EH (cell line): ENCODE results near the gene RMP24.

Experiments
- DNase-seq: peaks from one replicate; pipeline ENCODE4 v3.0.0-alpha.2; 2015; ENCODE audit warnings: low read depth

Gene RMP24

DNA sequence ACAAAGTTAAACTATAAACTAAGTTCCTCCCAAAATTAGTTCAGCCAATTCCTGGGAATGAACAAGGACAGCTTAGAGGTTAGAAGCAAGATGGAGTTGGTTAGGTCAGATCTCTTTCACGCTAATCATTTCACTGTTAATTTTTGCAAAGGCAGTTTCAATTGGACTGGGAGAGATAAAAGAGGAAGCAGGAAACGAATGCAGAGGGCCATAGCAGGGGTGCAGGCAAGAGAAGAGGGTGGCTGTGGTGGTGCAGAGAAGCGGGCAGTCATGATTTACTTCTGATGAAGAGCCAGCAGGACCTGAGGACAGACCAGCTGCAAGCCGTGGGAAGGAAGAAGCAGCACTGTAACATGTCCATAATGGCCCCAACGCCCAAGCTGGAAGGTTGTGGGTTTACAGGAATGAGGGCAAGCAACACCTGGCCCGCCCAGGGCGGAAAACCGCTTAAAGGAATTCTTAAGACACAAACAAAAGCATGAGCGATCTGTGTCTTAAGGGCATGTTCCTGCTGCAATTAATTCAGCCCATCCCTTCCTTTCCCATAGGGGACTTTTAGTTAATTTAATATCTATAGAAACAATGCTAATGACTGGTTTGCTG, 4.1 kb upstream of the RMP24 start:
- DNase-seq = no peak

GRCh38 chr18:35969676-35970075, 2.8 kb upstream of the RMP24 start:
- no peak for DNase-seq

- no peak for DNase-seq
These were observed 750 bp upstream of the RMP24 start for GRCh38 chr18:35971661-35972196.

DNA sequence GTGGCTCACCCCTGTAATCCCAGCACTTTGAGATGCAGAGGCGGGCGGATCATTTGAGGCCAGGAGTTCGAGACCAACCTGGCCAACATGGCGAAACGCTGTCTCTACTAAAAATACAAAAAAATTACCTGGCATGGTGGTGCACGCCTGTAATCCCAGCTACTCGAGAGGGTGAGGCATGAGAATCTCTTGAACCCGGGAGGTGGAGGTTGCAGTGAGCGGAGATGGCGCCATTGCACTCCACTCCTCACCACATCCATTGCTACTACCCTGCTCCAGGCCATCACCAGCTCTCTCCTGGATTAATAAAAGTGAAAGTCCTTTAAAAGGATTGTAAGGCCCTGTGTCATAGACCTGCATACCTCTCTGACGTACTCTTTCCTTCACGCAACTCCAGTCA, 1.2 kb downstream of the RMP24 start:
- no peak for DNase-seq

GRCh38 chr18:35974181-35974580, 1.7 kb downstream of the RMP24 start:
- no peak for DNase-seq

DNA sequence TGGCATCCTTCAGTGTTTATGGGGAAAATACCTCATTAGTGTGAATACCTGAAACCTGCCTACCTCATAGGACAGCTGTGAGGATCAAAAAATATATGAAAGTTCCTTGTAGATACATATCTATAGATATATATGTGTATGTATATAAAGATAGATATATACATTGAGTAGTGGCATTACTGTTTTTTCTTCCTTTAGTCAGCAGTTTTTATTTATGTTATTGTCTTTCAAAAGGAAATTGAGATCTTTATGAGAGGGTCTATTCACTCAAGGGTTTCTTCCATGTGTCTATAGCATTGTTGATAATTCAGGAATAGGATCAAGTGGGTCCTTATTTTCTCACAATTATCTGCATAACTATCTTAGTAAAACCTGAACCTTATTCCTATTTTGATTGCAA, 6.6 kb downstream of the RMP24 start:
- no peak for DNase-seq

- DNase-seq = peak; percentile 88
These were observed 10.1 kb downstream of the RMP24 start for GRCh38 chr18:35982409-35983114.

DNA sequence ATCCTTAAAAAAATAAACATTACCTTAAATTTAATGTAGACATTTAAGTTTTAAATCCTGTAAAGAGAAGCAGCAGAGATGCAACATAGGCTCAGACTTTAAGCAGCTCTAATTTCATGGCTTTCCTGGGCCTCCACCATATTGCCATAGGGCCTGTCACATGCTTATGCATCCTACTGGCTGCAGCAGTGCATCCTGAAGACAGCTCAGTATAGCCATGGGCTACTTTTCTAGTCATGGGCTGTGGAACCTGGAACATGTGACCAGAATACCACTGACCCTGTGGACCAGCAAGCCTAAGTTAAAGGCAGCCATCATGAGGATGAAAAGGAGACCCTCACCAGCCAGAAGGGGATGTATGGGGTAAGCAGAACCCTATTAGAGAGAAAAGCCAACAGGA, 10.7 kb downstream of the RMP24 start:
- peak; percentile 6 for DNase-seq

DNA sequence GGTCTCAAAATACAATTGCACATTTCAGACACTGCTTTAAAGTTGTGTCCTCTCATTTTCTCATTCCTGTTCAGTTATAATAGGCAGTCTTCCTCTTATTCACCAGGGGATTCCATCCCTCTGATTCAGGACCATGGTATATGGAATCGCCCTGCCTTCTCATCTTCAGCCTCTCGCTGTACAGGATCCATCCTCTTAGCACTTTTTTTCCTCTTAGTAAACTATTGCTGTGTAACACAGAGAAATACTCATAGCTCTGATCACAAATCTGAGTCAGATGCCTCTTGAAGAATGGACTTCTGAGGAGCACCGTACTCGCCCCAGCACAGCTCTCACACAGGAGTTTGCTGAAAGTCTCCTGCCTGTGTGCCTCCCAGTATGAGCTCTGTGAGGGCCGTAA, 11.3 kb downstream of the RMP24 start:
- peak; percentile 92 for DNase-seq

DNA sequence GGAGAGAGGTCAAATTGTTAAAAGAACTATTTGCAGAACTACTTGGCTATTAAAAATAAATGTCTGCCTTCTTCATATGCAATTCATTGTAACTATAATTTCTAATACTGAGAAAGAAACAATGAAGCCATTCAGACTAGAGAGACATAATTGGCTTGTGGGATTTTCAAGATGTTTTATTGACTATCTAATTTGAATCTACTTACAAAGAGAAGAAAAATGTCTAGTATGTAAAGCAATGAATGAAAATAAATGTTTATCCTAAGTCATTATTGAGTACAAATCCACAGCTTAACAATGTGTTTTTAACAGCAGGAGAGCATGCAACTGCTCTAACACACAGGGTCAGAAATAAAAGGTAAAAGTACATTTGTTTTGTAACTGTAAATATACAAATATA, 19.2 kb downstream of the RMP24 start:
- DNase-seq = peak; percentile 44

DNA sequence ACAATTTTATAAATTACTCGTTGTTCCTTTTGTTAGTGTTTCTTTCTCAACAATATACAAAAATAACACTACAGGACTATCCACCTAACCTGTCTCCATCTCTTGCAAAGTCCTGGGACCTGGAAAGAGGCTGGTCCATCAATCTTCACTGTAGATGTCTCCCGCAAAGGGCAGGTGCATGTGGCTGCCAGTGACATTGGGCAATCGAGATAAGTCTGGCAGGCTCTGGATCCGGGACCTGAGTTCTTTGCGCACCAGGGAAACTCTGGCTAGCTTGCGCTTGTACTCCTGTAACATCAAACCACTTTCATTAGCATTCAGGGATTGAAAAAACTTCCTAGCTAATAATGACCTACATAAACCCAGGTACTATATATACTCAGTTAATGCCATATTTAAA, 20.5 kb downstream of the RMP24 start:
- no peak for DNase-seq

- DNase-seq = no peak
These were observed 26.5 kb downstream of the RMP24 start for GRCh38 chr18:35998967-35999366.

DNA sequence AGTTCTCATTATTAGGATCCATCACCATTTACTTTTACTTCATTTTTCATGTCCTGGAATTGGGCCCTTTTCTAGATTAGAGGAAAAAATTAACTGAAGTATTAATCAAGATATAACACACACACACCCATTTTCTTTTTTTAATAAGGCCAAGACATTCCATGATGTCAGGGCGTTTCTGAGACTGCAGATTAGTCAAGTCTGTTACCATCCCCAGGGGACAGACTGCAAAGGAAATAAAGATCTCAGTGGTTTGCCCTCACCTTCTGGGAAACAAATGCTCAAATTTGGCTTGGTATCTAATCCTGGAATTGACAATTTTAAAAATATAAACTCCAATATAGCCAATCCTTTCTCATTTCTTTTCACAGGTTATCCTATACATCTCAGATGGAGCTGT, 27.4 kb downstream of the RMP24 start:
- DNase-seq = no peak

DNA sequence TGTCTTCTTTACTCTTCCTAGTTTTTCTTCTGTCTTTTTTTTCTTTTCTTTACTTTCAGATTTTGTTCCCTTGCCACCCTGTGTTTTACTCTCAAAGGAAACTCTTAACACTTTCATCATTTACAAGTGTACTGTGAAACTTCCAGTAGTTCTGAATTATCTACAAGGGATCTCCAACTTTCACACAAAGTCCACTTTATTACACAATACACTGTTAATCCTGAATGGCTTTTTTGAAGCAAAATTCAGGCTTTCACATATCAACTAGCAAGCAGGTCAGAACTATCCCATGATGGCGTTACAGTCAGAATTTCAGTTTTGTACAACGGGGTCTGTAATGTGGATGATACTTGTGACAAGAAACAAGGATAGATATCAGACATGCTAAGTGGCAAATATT, 34.5 kb downstream of the RMP24 start:
- DNase-seq = no peak

DNA sequence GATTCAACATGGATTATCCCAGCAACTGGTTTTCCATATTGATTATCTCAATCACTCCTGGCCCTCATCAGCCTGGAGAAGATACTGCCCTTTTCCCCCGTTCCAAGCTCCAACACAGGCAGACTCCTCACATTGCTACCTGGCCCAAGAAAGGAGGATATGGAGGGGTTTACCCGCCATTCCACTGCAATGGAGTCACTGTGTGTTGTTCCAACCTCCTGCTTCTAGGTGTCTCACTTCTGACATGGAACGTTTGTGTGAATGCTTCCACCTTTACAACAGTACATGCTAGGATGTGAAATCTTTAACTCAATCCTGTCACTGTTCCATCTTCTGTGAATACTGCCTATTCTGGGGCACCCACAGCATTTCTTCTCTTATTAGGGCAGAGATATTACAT, 36.7 kb downstream of the RMP24 start:
- DNase-seq = no peak

- DNase-seq = no peak
These were observed 40.4 kb downstream of the RMP24 start for GRCh38 chr18:36012891-36013290.

- DNase-seq = no peak
These were observed 43.1 kb downstream of the RMP24 start for GRCh38 chr18:36015629-36016028.

GRCh38 chr18:36017232-36017631, 44.8 kb downstream of the RMP24 start:
- DNase-seq = peak; percentile 15

DNA sequence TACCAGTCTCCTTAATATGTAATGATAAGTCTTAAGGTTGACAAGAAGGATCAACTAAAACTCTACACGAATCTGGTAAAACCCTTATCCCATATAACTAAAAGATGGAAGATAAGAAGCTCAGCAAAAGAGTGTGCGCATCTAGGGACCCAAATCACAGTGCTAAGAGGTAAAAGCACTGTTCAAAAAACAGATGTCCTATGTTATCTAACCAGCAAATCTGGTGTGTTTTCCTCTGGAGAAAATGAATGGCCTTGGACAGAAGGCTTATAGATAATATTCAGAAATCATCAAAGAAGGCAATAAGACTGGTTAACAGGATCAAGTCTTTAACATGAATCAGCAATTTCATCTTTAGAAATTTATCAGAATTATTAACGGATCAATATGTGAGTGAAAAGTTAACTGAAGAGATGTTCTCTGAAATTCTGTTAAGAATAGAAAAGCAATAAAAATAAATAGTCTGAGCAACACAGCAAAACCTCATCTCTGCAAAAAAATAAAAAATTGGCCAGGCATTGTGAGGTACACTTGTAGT, 47.8 kb downstream of the RMP24 start:
- no peak for DNase-seq

DNA sequence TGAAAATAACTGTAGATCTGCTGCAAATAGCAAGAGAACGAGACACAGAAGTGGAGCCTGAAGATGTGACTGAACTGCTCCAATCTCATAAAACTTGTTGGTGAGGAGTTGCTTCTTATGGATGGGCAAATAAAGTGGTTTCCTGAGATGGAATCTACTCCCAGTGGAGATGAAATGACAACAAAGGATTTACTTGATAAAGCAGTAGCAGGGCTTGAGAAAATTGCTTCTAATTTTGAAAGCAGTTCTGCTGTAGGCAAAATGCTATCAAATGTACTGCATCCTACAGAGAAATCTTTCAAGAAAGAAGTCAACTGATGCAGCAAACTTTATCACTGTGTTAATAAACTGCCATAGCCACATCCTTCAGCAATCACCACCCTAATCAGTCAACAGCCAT, 50.9 kb downstream of the RMP24 start:
- peak; percentile 31 for DNase-seq

GRCh38 chr18:36024241-36024640, 51.8 kb downstream of the RMP24 start:
- DNase-seq = peak; percentile 13

GRCh38 chr18:36025025-36025424, 52.5 kb downstream of the RMP24 start:
- DNase-seq = peak; percentile 73

GRCh38 chr18:36028859-36029258, 56.4 kb downstream of the RMP24 start:
- no peak for DNase-seq
